HK-2 (cell line): ENCODE measurements around the gene KIRREL1.

Experiments
- DNase-seq: peaks from one replicate; pipeline ENCODE4 v3.0.0-alpha.2; 2018; ENCODE audit not compliant: unreplicated experiment

The KIRREL1 gene

GRCh38 chr1:158146165-158146564, 152.7 kb downstream of the KIRREL1 start:
- DNase-seq, result no peak

GRCh38 chr1:158146739-158147138, 153.3 kb downstream of the KIRREL1 start:
- DNase-seq, result no peak

- no peak for DNase-seq
Measured at GRCh38 chr1:158147401-158147800, 154.0 kb downstream of the KIRREL1 start.

- no peak for DNase-seq
Measured at GRCh38 chr1:158147869-158148268, 154.4 kb downstream of the KIRREL1 start.

GRCh38 chr1:158148468-158148867, 155.0 kb downstream of the KIRREL1 start:
- DNase-seq, result no peak

- peak; percentile 3 for DNase-seq
Measured at GRCh38 chr1:158149175-158149574, 155.7 kb downstream of the KIRREL1 start.
